K562 (cell line): ENCODE measurements around the gene TUBD1. TPM values are rescaled to one million over a fixed set of nuclear protein-coding genes. Genes with fewer than 3 reads are reported as not detected.
A peak's percentile ranks its signal among the peaks of the same experiment; 100 is the strongest.

Source experiments
- BDP1 ChIP-seq: IDR thresholded peaks from 3 replicates; pipeline ENCODE4 v1.6.1; 2011; ENCODE audit not compliant: insufficient read length, insufficient read depth
- CC2D1A ChIP-seq: fragments of 450-650 bp; IDR thresholded peaks from 2 replicates; pipeline ENCODE4 v1.6.1; 2017; ENCODE audit warnings: mild to moderate bottlenecking
- CREB3 ChIP-seq: fragments of 450-650 bp; conservative IDR thresholded peaks from 2 replicates; pipeline ENCODE4 v1.6.1; 2016; ENCODE audit warnings: missing genetic modification characterization, low read depth, mild to moderate bottlenecking, missing compliant biosample characterization, moderate library complexity
- E2F1 ChIP-seq: sonication (generic); formaldehyde crosslinking; IDR thresholded peaks from 2 replicates; pipeline ENCODE4 v1.8.1; 2023; ENCODE audit warnings: mild to moderate bottlenecking, missing genetic modification reagents, moderate library complexity
- ESRRB ChIP-seq: fragments of 250-450 bp; sonication (Bioruptor Pico); IDR thresholded peaks from 2 replicates; pipeline ENCODE4 v1.5.0; 2020; ENCODE audit warnings: mild to moderate bottlenecking, moderate library complexity, borderline replicate concordance
- IRF2 ChIP-seq: sonication (generic); formaldehyde crosslinking; IDR thresholded peaks from 2 replicates; pipeline ENCODE4 v1.8.1; 2022; ENCODE audit warnings: mild to moderate bottlenecking, missing genetic modification reagents
- JUND ChIP-seq, 2 experiments: IDR thresholded peaks; 2 replicates in 1 of 2; 3 replicates in 1 of 2; pipeline ENCODE4 v1.6.1; 2011; ENCODE audit warnings: borderline replicate concordance in 2 of 2, low read depth in 2 of 2, low read length in 2 of 2, improper control_type of control experiment in 1 of 2, missing biosample characterization in 1 of 2, missing genetic modification characterization in 1 of 2, missing genetic modification reagents in 1 of 2
- MAFF ChIP-seq: IDR thresholded peaks from 2 replicates; pipeline ENCODE4 v1.6.1; 2012; ENCODE audit warnings: low read length, improper control_type of control experiment
- PHF21A ChIP-seq: fragments of 450-650 bp; IDR thresholded peaks from 2 replicates; pipeline ENCODE4 v1.6.1; 2017; ENCODE audit warnings: low read depth, borderline replicate concordance
- SETDB1 ChIP-seq: IDR thresholded peaks from one replicate; pipeline ENCODE4 v1.6.1; 2012; ENCODE audit warnings: low read length, control low read depth, inconsistent platforms
- SNIP1 ChIP-seq: fragments of 450-650 bp; IDR thresholded peaks from 2 replicates; pipeline ENCODE4 v1.7.1; 2017; ENCODE audit warnings: low read depth, mild to moderate bottlenecking
- TARDBP ChIP-seq: fragments of 450-650 bp; IDR thresholded peaks from 2 replicates; pipeline ENCODE4 v1.6.1; 2016
- TSC22D4 ChIP-seq: fragments of 450-650 bp; IDR thresholded peaks from 2 replicates; pipeline ENCODE4 v1.6.1; 2016; ENCODE audit warnings: missing genetic modification characterization, missing biosample characterization, control low read depth
- XRCC4 ChIP-seq: IDR thresholded peaks from one replicate; pipeline ENCODE4 v1.6.1; 2011; ENCODE audit not compliant: insufficient read depth, insufficient read length; ENCODE audit errors: extremely low read depth
- ZNF212 ChIP-seq: fragments of 450-650 bp; formaldehyde crosslinking; IDR thresholded peaks from 2 replicates; pipeline ENCODE4 v1.4.0; 2020; ENCODE audit warnings: mild to moderate bottlenecking
- ZNF239 ChIP-seq: fragments of 250-450 bp; sonication (Bioruptor Pico); IDR thresholded peaks from 2 replicates; pipeline ENCODE4 v1.4.0; 2020; ENCODE audit warnings: mild to moderate bottlenecking
- ZNF407 ChIP-seq: fragments of 450-650 bp; IDR thresholded peaks from 2 replicates; pipeline ENCODE4 v1.6.1; 2016; ENCODE audit warnings: low read depth
- ZNF699 ChIP-seq: fragments of 250-450 bp; sonication (Bioruptor Pico); IDR thresholded peaks from 2 replicates; pipeline ENCODE4 v1.8.0; 2021; ENCODE audit warnings: mild to moderate bottlenecking, moderate library complexity; ENCODE audit not compliant: insufficient replicate concordance
- polyA plus RNA-seq, 8 experiments: library from polyadenylated mRNA; depleted of rRNA in 4 of 8; stranded (reverse) in 5 of 8; unstranded in 3 of 8; fragments of >200 nt; fragmentation: Nextera tagmentation in 2 of 8; fragmentation: Illumina TruSeq in 1 of 8; extraction: Ambion mirVana in 2 of 8; extraction: Trizol in 1 of 8; gene quantifications; 2 replicates each; pipeline versions ENCODE4 v1.2.1 to v1.2.3, GENCODE V29; 2011 to 2014; ENCODE audit warnings: inconsistent platforms in 1 of 8, missing spikeins in 1 of 8
- total RNA-seq, 7 experiments: library from RNA; depleted of rRNA in 6 of 7; stranded (reverse); fragments of >200 nt in 6 of 7; fragmentation: Illumina TruSeq in 2 of 7; extraction: Trizol in 2 of 7; gene quantifications; 2 replicates each; pipeline versions ENCODE4 v1.2.1 to v1.2.3, GENCODE V29; 2011 to 2021; ENCODE audit warnings: low replicate concordance in 1 of 7

Gene TUBD1
- total and polyA plus RNA-seq, 9 of the 15 experiments (the other 6 are each of a cell fraction or from before 2014, with no cell fraction given), result 10.8 to 35.3 (median 17.9) TPM

- no peak for TF ChIP-seq ZNF407
- no peak for TF ChIP-seq PHF21A
- TF ChIP-seq ZNF699 (CRISPR knock-in tag), result no peak
- TF ChIP-seq ESRRB (CRISPR knock-in tag), result no peak; the same call in 1 of the 2 replicates
- peak; percentile 41; the same call in 1 of the 2 replicates for TF ChIP-seq SNIP1
- no peak for TF ChIP-seq CC2D1A
- no peak for TF ChIP-seq ZNF239 (CRISPR knock-in tag)
- no peak for TF ChIP-seq TARDBP
- no peak for TF ChIP-seq SETDB1
- TF ChIP-seq CREB3, result no peak
- no peak for TF ChIP-seq XRCC4
- no peak for TF ChIP-seq BDP1
- no peak for TF ChIP-seq JUND (IDR thresholded peaks at IDR 0.05; ENCODE audit: borderline replicate concordance, low read depth, low read length)
- no peak for TF ChIP-seq JUND (tag; IDR thresholded peaks at IDR 0.05; ENCODE audit: borderline replicate concordance, low read depth, low read length)
- no peak for TF ChIP-seq ZNF212
- no peak for TF ChIP-seq E2F1 (CRISPR knock-in tag)
- no peak for TF ChIP-seq IRF2
- TF ChIP-seq MAFF, result no peak
- no peak for TF ChIP-seq TSC22D4
These were observed 54.5 kb downstream of the TUBD1 start (continued) for GRCh38 chr17:59838052-59838916.
